GM12892 (cell line): ENCODE measurements around the gene MEX3D.

ENCODE experiments used
- DNase-seq: peaks from one replicate; pipeline ENCODE4 v3.0.0; 2011; ENCODE audit not compliant: insufficient read length
- FAIRE-seq: peaks from 2 replicates; lab custom pipeline; 2011; peaks lifted over from hg19 to GRCh38; lab: Jason Lieb, UNC
- POLR2A ChIP-seq: IDR thresholded peaks from 2 replicates; pipeline ENCODE4 v1.6.1; 2011; ENCODE audit warnings: low read depth, low read length, control low read depth
- POLR2AphosphoS5 ChIP-seq: IDR thresholded peaks from 2 replicates; pipeline ENCODE4 v1.6.1; 2011; ENCODE audit warnings: low read depth, low read length, control low read depth
- TAF1 ChIP-seq: IDR thresholded peaks from 2 replicates; pipeline ENCODE4 v1.6.1; 2011; ENCODE audit warnings: low read depth, mild to moderate bottlenecking, control low read depth, low read length, borderline replicate concordance

The MEX3D gene

DNA sequence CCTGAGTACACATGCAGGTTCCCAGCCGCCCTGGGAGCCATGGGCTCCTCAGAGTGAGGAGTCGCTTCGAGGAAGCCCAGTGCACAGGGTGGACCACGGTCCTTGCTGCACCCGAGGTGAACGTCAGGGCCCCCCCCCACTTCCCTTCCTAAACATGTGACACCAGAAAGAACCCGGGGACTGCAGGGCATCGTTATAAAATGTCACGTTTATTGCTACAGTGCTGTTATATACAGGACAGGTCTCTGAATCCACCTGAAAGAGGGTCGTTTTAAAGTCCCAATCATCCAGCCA, 40.9 kb upstream of the MEX3D start:
- no peak for DNase-seq
- TF ChIP-seq POLR2AphosphoS5 (no peak), TAF1 (no peak), POLR2A (no peak)
- FAIRE-seq = no peak

DNA sequence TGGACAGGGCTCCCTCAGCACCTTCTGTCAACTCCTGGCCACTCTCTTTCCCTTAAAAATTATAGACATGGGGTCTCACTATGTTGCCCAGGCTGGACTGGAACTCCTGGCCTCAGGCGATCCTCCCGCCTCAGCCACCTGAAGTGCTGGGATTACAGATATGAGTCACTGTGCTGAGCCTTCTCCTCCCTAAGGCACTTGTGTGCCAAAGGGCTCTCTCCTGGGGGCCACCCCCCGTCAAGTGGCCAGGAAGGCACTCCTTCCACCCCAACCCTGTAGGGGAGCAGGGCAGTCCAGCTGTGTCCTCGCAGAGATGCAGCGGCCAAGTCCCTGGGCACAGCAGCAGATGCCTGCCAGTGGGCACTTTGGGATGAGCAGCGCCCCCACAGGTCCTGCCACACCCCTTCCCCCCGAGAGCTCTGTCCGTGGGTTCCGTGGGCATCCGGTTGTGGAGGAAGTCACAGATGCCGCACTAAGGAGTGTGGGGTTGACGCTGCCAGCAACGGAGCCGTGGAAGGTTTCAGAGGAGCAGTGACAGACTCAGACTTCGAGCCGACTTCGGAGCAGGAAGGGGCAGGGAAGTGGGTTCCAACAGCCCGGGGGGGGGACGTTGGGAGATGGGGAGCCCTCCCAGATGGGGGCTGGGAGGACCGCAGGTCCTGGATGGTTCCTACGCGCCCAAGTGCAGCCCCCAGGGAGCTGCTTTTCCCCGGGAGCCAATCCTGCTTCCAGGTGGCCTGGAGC, 40.4 kb upstream of the MEX3D start:
- TF ChIP-seq POLR2AphosphoS5 = peak; percentile 23; the same call in 1 of the 2 replicates
- peak; percentile 50; the same call in 1 of the 2 replicates for TF ChIP-seq POLR2A
- TF ChIP-seq TAF1 = no peak
- FAIRE-seq (no peak), DNase-seq (no peak)

DNA sequence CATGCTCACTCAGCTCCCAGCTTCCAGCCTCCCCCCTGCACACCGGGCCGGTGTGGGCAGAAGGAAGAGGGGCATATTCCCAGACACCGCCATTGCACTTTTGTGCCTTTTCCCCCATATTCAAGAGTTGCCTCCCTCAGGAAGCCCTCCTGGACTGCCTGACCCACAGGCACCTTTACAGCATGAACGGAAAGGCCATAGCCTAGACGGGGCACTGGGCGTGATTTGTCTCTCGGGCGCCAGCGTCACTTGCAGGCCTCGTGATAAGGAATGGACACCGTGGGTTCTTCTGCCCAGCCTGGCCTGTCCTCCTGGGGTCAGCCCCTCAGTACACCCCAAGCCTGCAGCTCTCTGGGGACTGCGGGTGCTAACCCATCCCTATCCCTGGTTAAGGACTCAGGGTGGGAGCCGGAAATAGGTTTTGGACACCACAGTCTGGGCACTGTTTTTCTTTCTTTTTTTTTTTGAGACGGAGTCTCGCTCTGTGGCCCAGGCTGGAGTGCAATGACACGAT, 38.1 kb upstream of the MEX3D start:
- DNase-seq (no peak), FAIRE-seq (no peak)
- TF ChIP-seq POLR2AphosphoS5 = no peak
- TF ChIP-seq POLR2A = no peak
- TF ChIP-seq TAF1 = no peak

DNA sequence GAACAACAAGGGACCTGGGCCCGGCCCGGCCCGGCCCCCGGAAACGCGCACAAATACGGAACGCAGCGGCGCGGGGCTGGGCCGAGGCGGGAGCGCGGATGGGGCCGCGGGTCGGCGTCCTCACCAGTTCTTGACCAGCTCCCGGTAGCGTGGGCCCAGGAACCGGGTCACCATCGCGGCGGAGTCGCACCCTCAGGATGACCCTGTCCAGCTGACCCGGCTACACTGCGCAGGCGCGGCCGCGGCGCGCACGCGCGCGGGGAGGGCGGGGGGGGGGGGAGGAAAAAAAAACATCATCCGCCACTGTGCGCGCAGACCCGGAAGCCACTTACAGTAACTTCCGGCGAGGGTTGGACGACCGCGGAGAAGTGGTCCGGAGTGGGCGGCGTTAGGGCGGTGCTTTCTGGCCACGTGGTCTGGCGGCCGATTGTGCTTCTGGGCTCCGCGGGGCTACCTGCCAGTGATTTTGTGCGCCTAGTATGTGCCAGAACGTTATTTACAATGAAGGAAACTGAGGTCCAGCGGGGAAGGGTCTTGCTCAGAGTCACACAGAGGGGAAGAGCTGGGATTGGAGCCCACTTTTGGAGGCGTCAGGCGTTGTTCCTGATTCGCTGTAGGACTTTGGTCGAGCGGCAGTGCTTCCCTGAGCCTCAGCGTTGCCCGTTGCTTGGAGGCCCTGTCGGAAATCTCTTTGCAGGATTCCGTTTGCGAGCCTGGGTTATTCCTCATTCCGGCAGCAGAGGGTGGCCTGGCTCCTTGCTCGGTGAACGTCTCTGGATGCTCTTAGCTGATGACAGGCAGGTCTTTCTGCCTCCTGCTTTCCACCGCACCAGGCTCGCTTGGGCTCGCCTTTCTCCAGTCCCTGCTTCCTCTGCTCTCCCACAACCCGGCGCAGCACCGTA, 37.4 kb upstream of the MEX3D start, which contains the start of gene UQCR11:
Gene UQCR11, minus strand, starts transcription at position 227 of the 902 bp plus-strand sequence. Its CDS starts 53 bp downstream, at position 174.
- TF ChIP-seq POLR2A (peak; percentile 74), POLR2AphosphoS5 (peak; percentile 71; the same call in 1 of the 2 replicates), TAF1 (no peak)
- FAIRE-seq (peak; percentile 96), DNase-seq (peak; percentile 97)

DNA sequence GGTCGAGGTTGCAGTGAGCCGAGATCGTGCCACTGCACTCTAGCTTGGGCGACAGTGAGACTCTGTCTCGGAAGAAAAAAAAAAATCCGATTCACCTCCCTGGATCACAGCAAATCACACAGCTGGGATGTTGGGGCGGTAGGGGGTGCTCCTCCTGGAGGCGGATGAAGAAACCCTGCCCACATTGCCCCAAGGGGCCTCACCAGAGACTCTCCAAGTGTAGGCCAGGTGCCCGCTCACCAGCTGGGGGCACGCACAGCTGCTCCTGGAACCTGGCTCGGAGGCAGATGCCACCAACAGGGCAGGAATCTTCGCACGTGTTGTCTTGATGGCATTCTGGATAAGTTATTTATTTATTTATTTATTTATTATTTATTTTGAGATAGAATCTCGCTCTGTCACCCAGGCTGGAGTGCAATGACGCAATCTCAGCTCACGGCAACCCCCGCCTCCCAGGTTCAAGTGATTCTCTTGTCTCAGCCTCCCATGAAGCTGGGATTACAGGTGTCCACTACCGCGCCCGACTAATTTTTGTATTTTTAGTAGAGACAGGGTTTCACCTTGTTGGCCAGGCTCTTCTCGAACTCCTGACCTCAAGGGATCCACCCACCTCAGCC, 34.1 kb upstream of the MEX3D start:
- DNase-seq = no peak
- TF ChIP-seq TAF1 (no peak), POLR2AphosphoS5 (no peak), POLR2A (no peak)
- FAIRE-seq = no peak

DNA sequence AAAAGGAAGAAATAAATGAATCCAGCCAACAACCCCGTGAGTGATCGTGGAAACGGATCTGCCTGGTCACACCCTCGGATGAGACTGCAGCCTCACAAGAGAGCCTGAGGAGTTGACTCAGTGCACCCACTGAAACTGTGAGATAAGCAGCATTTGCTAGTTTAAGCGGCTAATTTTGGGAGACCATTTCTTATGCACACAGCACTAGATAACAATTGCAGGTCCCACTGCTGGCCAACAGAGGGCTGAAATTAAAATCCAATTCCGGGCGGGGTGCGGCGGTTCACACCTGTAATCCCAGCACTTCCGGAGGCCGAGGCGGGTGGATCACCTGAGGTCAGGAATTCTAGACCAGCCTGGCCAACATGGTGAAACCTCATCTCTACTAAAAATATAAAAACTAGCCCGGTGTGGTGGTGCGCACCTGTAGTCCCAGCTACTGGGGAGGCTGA, 33.5 kb upstream of the MEX3D start:
- DNase-seq = no peak
- no peak for FAIRE-seq
- TF ChIP-seq POLR2A (no peak), POLR2AphosphoS5 (no peak), TAF1 (no peak)

DNA sequence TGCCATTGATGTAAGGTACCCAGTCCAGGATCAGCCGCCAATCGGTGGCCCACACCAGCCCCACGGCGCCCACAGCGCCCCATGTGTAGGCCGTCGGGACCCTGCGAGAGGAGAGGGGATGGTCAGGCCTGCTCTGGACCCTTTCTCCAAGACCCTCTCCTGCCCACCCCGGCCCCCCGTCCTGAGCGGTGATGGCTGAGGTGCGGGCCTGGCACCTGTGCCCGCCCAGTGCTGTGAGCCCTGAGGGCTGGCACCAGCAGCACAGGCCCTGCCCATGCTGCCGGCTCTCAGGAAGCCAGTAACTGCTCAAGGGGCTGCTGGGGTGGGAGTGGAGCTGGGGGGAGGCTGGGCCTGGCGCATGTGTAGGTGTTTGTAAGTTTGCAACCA, 31.3 kb upstream of the MEX3D start:
- no peak for FAIRE-seq
- no peak for DNase-seq
- TF ChIP-seq POLR2A (no peak), POLR2AphosphoS5 (no peak), TAF1 (no peak)

DNA sequence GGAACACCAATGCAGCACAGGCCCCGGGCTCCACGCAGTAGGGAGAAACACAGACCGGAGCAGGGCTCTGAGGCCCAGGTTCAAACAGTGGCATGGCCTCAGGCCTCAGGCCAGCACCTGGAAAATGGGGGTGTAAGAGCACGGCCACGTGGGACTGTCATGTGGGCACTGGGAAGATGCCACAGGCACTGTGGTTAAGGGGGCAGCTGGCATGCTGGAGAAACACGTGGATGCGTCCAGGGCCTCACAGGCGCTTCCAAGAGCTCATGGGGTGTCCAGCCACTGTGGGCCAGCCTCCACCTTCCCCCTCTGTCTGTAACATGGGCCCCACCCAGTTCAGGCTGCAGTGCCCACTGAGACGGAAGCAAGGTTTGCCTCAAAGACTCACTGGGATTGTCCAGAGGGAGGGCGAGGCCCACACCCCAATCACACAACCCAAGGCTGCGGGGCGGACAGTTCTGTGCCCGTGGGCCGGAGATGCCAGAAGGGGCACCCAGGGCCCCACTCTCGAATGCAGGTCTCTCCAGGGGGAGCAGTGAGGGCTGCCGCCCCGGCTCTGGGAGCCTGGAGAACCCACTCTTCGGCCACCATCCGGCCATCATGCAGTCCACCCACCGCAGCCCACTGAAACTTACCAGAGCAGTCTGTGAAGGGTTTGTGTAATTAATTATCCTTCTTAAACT, 30.8 kb upstream of the MEX3D start:
- DNase-seq (no peak), FAIRE-seq (no peak)
- TF ChIP-seq POLR2AphosphoS5 (no peak), POLR2A (no peak), TAF1 (no peak)

DNA sequence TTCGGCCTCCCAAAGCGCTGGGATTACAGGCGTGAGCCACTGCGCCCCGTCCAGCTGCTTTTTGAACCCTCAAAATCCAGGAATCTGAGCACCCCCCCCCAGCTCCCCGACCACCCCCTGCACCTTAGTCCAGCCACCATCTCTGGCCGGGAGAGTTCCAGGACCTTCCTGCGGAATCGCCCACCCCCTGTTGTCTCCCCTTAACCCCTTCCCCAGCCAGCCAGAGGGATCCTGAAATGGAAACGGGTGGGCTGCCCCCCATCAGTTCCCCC, 25.3 kb upstream of the MEX3D start:
- DNase-seq (no peak), FAIRE-seq (no peak)
- TF ChIP-seq TAF1 (no peak), POLR2AphosphoS5 (no peak), POLR2A (no peak)

DNA sequence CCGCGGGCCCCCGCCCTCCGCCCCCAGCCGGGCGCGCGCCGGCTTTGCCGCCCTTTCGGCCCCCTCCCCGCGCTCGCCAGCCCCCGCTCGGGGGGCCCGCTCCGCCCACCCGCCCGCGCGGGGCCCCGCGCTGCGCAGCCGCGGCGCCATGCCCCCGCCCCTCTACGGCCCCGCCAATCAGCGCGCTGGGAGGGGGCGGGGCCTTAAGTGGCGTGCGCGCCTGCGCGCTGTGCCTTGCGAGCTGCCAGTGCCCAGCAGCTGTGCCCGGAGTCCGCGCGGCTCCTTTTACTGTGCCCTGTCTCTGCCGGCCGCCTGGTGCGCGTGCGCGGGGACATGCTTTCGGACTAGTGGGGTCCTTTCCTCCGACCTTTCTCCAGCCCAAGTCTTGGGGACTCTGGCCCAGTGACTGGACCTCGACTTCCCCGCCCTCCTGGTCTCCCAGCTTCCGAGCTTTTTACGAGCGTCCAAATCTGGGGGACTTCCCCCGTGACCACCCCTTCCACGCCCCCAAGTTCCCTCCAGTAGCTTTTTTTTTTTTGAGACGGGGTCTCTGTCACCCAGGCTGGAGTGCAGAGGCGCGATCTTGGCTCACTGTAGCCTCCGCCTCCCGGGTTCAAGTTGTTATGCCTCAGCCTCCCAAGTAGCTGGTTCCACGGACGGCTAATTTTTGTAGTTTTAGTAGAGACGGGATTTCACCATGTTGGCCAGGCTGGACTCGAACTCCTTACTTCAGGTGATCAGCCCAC, 24.8 kb upstream of the MEX3D start, which contains the start of gene MBD3:
Gene MBD3, minus strand, starts transcription at position 111 of the 746 bp plus-strand sequence. CDS start 234 bp downstream, outside the sequence.
- FAIRE-seq (peak; percentile 95), DNase-seq (peak; percentile 97)
- TF ChIP-seq POLR2AphosphoS5 (no peak), TAF1 (peak; percentile 24; the same call in 1 of the 2 replicates), POLR2A (peak; percentile 48; the same call in 1 of the 2 replicates)
